Neural cell (in vitro differentiated cells): Measurements from ENCODE around the gene HSD3B7. TPM values are rescaled to one million over a fixed set of nuclear protein-coding genes. Genes with fewer than 3 reads are reported as not detected.

Experiments
- H2AFZ ChIP-seq: fragments of 200-600, 300-800 bp; sonication (generic), shearing (Covaris generic); 2 replicates; pipeline ENCODE4 v1.6.0; 2014; ENCODE audit warnings: low read depth, mild to moderate bottlenecking, antibody characterized with exemption, low read length, moderate library complexity
- H3F3A ChIP-seq: fragments of 200-600 bp; shearing (Covaris generic); 2 replicates; pipeline ENCODE4 v1.6.1; 2016; ENCODE audit warnings: mild to moderate bottlenecking, moderate library complexity, mixed read lengths, antibody characterized with exemption, low read length; ENCODE audit not compliant: insufficient read depth, poor library complexity, severe bottlenecking
- H3K27ac ChIP-seq: fragments of 200-600, 300-800 bp; sonication (generic), shearing (Covaris generic); 2 replicates; pipeline ENCODE4 v1.5.1; 2014; ENCODE audit warnings: mild to moderate bottlenecking, low read length, moderate library complexity
- H3K27me3 ChIP-seq: fragments of 300-800, 200-600 bp; sonication (generic), shearing (Covaris generic); 2 replicates; pipeline ENCODE4 v1.6.0; 2014; ENCODE audit warnings: mild to moderate bottlenecking, low read depth, low read length, moderate library complexity; ENCODE audit not compliant: insufficient read depth
- H3K36me3 ChIP-seq: fragments of 300-800, 200-600 bp; sonication (generic), shearing (Covaris generic); 2 replicates; pipeline ENCODE4 v1.5.1; 2014; ENCODE audit warnings: mild to moderate bottlenecking, antibody characterized with exemption, low read length, moderate library complexity; ENCODE audit not compliant: insufficient read depth
- H3K4me2 ChIP-seq: fragments of 300-800, 200-600 bp; sonication (generic), shearing (Covaris generic); 2 replicates; pipeline ENCODE4 v1.6.0; 2014; ENCODE audit warnings: mild to moderate bottlenecking, low read length
- H3K4me3 ChIP-seq: fragments of 300-800, 200-600 bp; sonication (generic), shearing (Covaris generic); 2 replicates; pipeline ENCODE4 v1.5.1; 2014; ENCODE audit warnings: mild to moderate bottlenecking, low read length, moderate library complexity
- H3K79me2 ChIP-seq: fragments of 200-600 bp; shearing (Covaris generic); replicated peaks from 2 replicates; pipeline ENCODE4 v1.6.0; 2014; ENCODE audit warnings: mild to moderate bottlenecking, low read length, moderate library complexity; ENCODE audit not compliant: insufficient read depth
- H3K9ac ChIP-seq: fragments of 300-800, 200-600 bp; sonication (generic), shearing (Covaris generic); 2 replicates; pipeline ENCODE4 v1.6.1; 2016; ENCODE audit warnings: mild to moderate bottlenecking, low read length, mixed read lengths
- H3K9me2 ChIP-seq: fragments of 200-600 bp; shearing (Covaris generic); 2 replicates; pipeline ENCODE4 v1.6.1; 2016; ENCODE audit warnings: mild to moderate bottlenecking, low read length, mixed read lengths; ENCODE audit not compliant: insufficient read depth
- H3K9me3 ChIP-seq: fragments of 200-600, 300-800 bp; sonication (generic), shearing (Covaris generic); 2 replicates; pipeline ENCODE4 v1.6.1; 2016; ENCODE audit warnings: mild to moderate bottlenecking, mixed run types, low read length, moderate library complexity, mixed read lengths
- H4K20me1 ChIP-seq: fragments of 200-600 bp; shearing (Covaris generic); 2 replicates; pipeline ENCODE4 v1.6.1; 2016; ENCODE audit warnings: mild to moderate bottlenecking, mixed run types; ENCODE audit not compliant: insufficient read depth
- CTCF ChIP-seq: fragments of 450-650 bp; IDR thresholded peaks from 2 replicates; pipeline ENCODE4 v1.5.1; 2014; ENCODE audit warnings: antibody characterized with exemption, mild to moderate bottlenecking, moderate library complexity; ENCODE audit not compliant: poor library complexity, severe bottlenecking
- EP300 ChIP-seq: fragments of 450-650 bp; conservative IDR thresholded peaks from 2 replicates; pipeline ENCODE4 v1.6.1; 2014; ENCODE audit warnings: antibody characterized with exemption, mild to moderate bottlenecking, moderate library complexity; ENCODE audit not compliant: poor library complexity, severe bottlenecking
- EZH2 ChIP-seq: fragments of 200-600, 300-800 bp; shearing (Covaris generic), sonication (generic); IDR thresholded peaks from 2 replicates; pipeline ENCODE4 v1.6.1; 2014; ENCODE audit warnings: antibody characterized with exemption, low read length, borderline replicate concordance, mild to moderate bottlenecking; ENCODE audit not compliant: insufficient read depth, poor library complexity, severe bottlenecking
- MXI1 ChIP-seq: fragments of 450-650 bp; conservative IDR thresholded peaks from 2 replicates; pipeline ENCODE4 v1.6.1; 2014; ENCODE audit warnings: antibody characterized with exemption, mild to moderate bottlenecking; ENCODE audit not compliant: poor library complexity, severe bottlenecking
- POLR2AphosphoS5 ChIP-seq: IDR thresholded peaks from 2 replicates; pipeline ENCODE4 v1.6.1; 2012
- RAD21 ChIP-seq: fragments of 450-650 bp; conservative IDR thresholded peaks from 2 replicates; pipeline ENCODE4 v1.6.1; 2014; ENCODE audit warnings: antibody characterized with exemption, mild to moderate bottlenecking, moderate library complexity
- REST ChIP-seq: IDR thresholded peaks from 2 replicates; pipeline ENCODE4 v1.6.1; 2012; ENCODE audit warnings: borderline replicate concordance
- SMC3 ChIP-seq: fragments of 450-650 bp; conservative IDR thresholded peaks from 2 replicates; pipeline ENCODE4 v1.6.1; 2014; ENCODE audit warnings: antibody characterized with exemption, mild to moderate bottlenecking, moderate library complexity; ENCODE audit not compliant: poor library complexity
- TAF1 ChIP-seq: IDR thresholded peaks from 2 replicates; pipeline ENCODE4 v1.6.1; 2012; ENCODE audit warnings: low read depth
- polyA plus RNA-seq: library from polyadenylated mRNA; depleted of rRNA; stranded (reverse); fragments of >200 nt; gene quantifications from 2 replicates; pipeline ENCODE4 v1.2.3, GENCODE V29; 2014

Gene HSD3B7
- polyA plus RNA-seq, 1 donor from 2014 or later = 3.4 TPM

- TF ChIP-seq EZH2 (no peak), RAD21 (no peak), SMC3 (no peak)
- Histone ChIP-seq H3K27ac (no peak overlapping the region), H3K4me3 (no peak overlapping the region), H3K36me3 (no peaks in the 10 kb centered on the region), H3F3A (no peaks in the 10 kb centered on the region), H3K27me3 (no peaks in the 10 kb centered on the region), H2AFZ (no peak overlapping the region), H3K4me2 (no peak overlapping the region), H3K79me2 (no peaks in the 10 kb centered on the region), H3K9me3 (no peaks in the 10 kb centered on the region), H4K20me1 (no peaks in the 10 kb centered on the region), H3K9ac (no peak overlapping the region), H3K9me2 (no peaks in the 10 kb centered on the region)
Measured at GRCh38 chr16:30967795-30968194, 17.2 kb upstream of the HSD3B7 start.

GRCh38 chr16:30969246-30969842 lies 15.7 kb upstream of the HSD3B7 start:
- no peaks in the 10 kb centered on the region for H3K9me2 ChIP-seq
- H4K20me1 ChIP-seq = no peaks in the 10 kb centered on the region
- no peaks in the 10 kb centered on the region for H3K9me3 ChIP-seq
- H3K4me2 ChIP-seq = no peak overlapping the region
- H3K9ac ChIP-seq = no peak overlapping the region
- no peaks in the 10 kb centered on the region for H3K27me3 ChIP-seq
- H3K27ac ChIP-seq = no peak overlapping the region
- no peaks in the 10 kb centered on the region for H3K79me2 ChIP-seq
- H3K4me3 ChIP-seq = no peak overlapping the region
- H2AFZ ChIP-seq = no peak overlapping the region
- H3K36me3 ChIP-seq = no peaks in the 10 kb centered on the region
- H3F3A ChIP-seq = no peaks in the 10 kb centered on the region
- TF ChIP-seq TAF1 (no peak), EP300 (no peak), CTCF (no peak)

GRCh38 chr16:30971298-30971697 lies 13.7 kb upstream of the HSD3B7 start:
- H2AFZ ChIP-seq = no peak overlapping the region
- H3F3A ChIP-seq = no peaks in the 10 kb centered on the region
- no peaks in the 10 kb centered on the region for H3K36me3 ChIP-seq
- H3K27ac ChIP-seq = no peak overlapping the region
- no peak overlapping the region for H3K9ac ChIP-seq
- TF ChIP-seq RAD21 (no peak), EP300 (no peak), EZH2 (no peak), SMC3 (no peak), POLR2AphosphoS5 (no peak), TAF1 (no peak), CTCF (no peak), REST (no peak), MXI1 (no peak)
- no peaks in the 10 kb centered on the region for H4K20me1 ChIP-seq
- no peaks in the 10 kb centered on the region for H3K9me3 ChIP-seq
- H3K27me3 ChIP-seq = no peaks in the 10 kb centered on the region
- no peaks in the 10 kb centered on the region for H3K79me2 ChIP-seq
- H3K4me2 ChIP-seq = no peak overlapping the region
- H3K4me3 ChIP-seq = no peak overlapping the region
- H3K9me2 ChIP-seq = no peaks in the 10 kb centered on the region
